SK-N-SH (cell line): Measurements from ENCODE around the gene MYO7A.

Experiments used
- CTCF ChIP-seq: fragments of 200-600 bp; sonication (generic); IDR thresholded peaks from 2 replicates; pipeline ENCODE4 v1.6.1; 2017; ENCODE audit warnings: antibody characterized with exemption, mild to moderate bottlenecking, moderate library complexity
- EP300 ChIP-seq, 2 experiments: IDR thresholded peaks; 2 replicates each; pipeline versions ENCODE4 v1.4.0 to v1.6.1; 2012; ENCODE audit warnings: borderline replicate concordance in 1 of 2, low read depth in 1 of 2, low read length in 1 of 2
- FOSL2 ChIP-seq: IDR thresholded peaks from 2 replicates; pipeline ENCODE4 v1.4.0; 2012; ENCODE audit warnings: low read depth, mild to moderate bottlenecking, moderate library complexity, borderline replicate concordance
- FOXM1 ChIP-seq: IDR thresholded peaks from 2 replicates; pipeline ENCODE4 v1.4.0; 2012; ENCODE audit warnings: low read depth, mild to moderate bottlenecking
- GABPA ChIP-seq: IDR thresholded peaks from 2 replicates; pipeline ENCODE4 v1.4.0; 2012; ENCODE audit warnings: low read depth, mild to moderate bottlenecking
- JUND ChIP-seq: IDR thresholded peaks from 2 replicates; pipeline ENCODE4 v1.4.0; 2012
- NFIC ChIP-seq: IDR thresholded peaks from 2 replicates; pipeline ENCODE4 v1.4.0; 2012; ENCODE audit warnings: borderline replicate concordance
- POLR2AphosphoS5 ChIP-seq: IDR thresholded peaks from 2 replicates; pipeline ENCODE4 v1.6.1; 2012; ENCODE audit warnings: low read depth, low read length
- REST ChIP-seq: IDR thresholded peaks from 2 replicates; pipeline ENCODE4 v1.6.1; 2012; ENCODE audit warnings: mild to moderate bottlenecking, low read depth, low read length, moderate library complexity
- RXRA ChIP-seq: IDR thresholded peaks from 2 replicates; pipeline ENCODE4 v1.4.0; 2012; ENCODE audit warnings: low read depth, mild to moderate bottlenecking, borderline replicate concordance
- SIN3A ChIP-seq: IDR thresholded peaks from 2 replicates; pipeline ENCODE4 v1.6.1; 2012; ENCODE audit warnings: low read depth, mild to moderate bottlenecking, low read length, moderate library complexity, borderline replicate concordance
- TEAD4 ChIP-seq: IDR thresholded peaks from 2 replicates; pipeline ENCODE4 v1.4.0; 2012; ENCODE audit warnings: mild to moderate bottlenecking, borderline replicate concordance; ENCODE audit not compliant: insufficient read depth

- TF ChIP-seq CTCF: no peak
- no peak for TF ChIP-seq REST
- no peak for TF ChIP-seq SIN3A
- no peak for TF ChIP-seq GABPA
- no peak for TF ChIP-seq FOXM1
- TF ChIP-seq TEAD4: no peak
- TF ChIP-seq FOSL2: no peak
- no peak for TF ChIP-seq POLR2AphosphoS5
- no peak for TF ChIP-seq RXRA
- no peak for TF ChIP-seq EP300 (IDR thresholded peaks at IDR 0.05; ENCODE audit: borderline replicate concordance in 1 of 2, low read depth in 1 of 2, low read length in 1 of 2)
- TF ChIP-seq JUND: no peak
- no peak for TF ChIP-seq NFIC
These were observed 46.6 kb upstream of the MYO7A start for GRCh38 chr11:77081381-77081851.
